Measurements from ENCODE around the gene ATRN. TPM values are rescaled to one million over a fixed set of nuclear protein-coding genes. Genes with fewer than 3 reads are reported as not detected.
A peak's percentile ranks its signal among the peaks of the same experiment; 100 is the strongest.
"Not testable (repeated sequence)": the region's sequence is repeated elsewhere in the genome, so short reads cannot be mapped to it uniquely, and the experiment has no call there.

The ATRN gene
- total RNA-seq, 6 experiments from 2014 or later: 46.9 to 82.1 (median 59.1) TPM

GRCh38 chr20:3514012-3514642 is 43.3 kb downstream of the ATRN start:
- H3K9me3 ChIP-seq: no peaks in the 10 kb centered on the region
- no peak overlapping the region for H3K27ac ChIP-seq
- ATAC-seq (no peak), DNase-seq (no peak)
- H3K4me3 ChIP-seq: no peak overlapping the region
- H3K4me1 ChIP-seq: peaks cover 0 to 40% (median 16%) of the 10 kb centered on the region in 4 donors
- H3K27me3 ChIP-seq: no peaks in the 10 kb centered on the region
- WGBS (ENCODE audit: insufficient coverage, low coverage, low lambda C conversion rate, missing lambda C conversion rate): 75% methylated on average over 3 of the region's 3 CpGs
- TF ChIP-seq POLR2A (IDR thresholded peaks at IDR 0.05): no peak
- TF ChIP-seq CTCF (IDR thresholded peaks at IDR 0.05): no peak
- intact Hi-C loops (cut with DNase I): no loop called here
- no peaks in the 10 kb centered on the region for H3K36me3 ChIP-seq

DNA sequence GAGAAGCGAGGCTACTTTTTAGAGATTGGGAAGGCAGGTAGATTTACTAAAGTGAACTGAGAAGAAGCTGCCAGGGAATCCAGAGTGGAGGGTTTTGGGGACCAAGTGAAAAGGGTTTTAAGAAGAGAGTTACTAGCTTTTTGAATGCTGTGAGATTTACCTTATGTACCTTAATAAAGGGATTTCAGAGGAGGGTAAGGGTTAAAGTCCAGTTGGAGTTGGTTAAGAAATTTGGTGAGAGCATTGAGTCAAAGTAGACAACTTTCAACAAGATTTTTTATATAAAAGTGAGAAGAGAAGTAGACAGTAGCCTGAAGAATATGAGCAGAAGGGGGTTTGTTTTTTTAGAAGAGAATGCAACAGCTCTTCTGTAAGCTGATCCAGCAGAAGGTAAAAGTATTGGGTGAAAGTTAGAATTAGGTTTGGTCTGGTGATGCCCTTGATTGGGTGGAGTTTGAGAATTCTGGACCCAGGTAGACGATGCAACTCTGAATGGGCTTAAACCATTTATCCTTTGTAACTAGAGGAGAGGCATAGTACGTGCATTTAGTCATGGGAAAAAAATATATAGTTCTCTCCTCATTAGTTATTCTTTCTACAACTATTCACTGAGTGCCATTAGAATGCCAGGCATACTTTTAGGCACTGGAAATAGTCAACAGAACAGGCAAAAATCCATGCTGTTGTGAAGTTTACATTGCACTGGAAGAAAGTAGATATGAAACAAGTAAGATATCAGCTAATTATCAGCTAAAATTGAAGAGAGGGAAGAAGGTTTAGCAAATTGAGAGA is 44.8 kb downstream of the ATRN start:
- ATAC-seq: peak; percentile 53 to 65 (median 65)
- peaks cover 0 to 26% (median 9%) of the 10 kb centered on the region in 4 donors for H3K4me1 ChIP-seq
- 70% methylated on average over 3 of the region's 3 CpGs for WGBS (ENCODE audit: insufficient coverage, low coverage, low lambda C conversion rate, missing lambda C conversion rate)
- H3K4me3 ChIP-seq: no peak overlapping the region
- H3K36me3 ChIP-seq: no peaks in the 10 kb centered on the region
- intact Hi-C loops (cut with DNase I): no loop called here
- peak overlapping the region in 2 of 3 donors; percentile 6 to 30 for H3K27ac ChIP-seq
- no peaks in the 10 kb centered on the region for H3K27me3 ChIP-seq
- DNase-seq: no peak
- no peaks in the 10 kb centered on the region for H3K9me3 ChIP-seq
- no peak for TF ChIP-seq POLR2A (IDR thresholded peaks at IDR 0.05)

GRCh38 chr20:3521852-3522740 is 51.3 kb downstream of the ATRN start:
- intact Hi-C loops (cut with DNase I): no loop called here
- H3K4me3 ChIP-seq: no peak overlapping the region
- H3K27me3 ChIP-seq: no peaks in the 10 kb centered on the region
- peak overlapping the region in 1 of 3 donors; percentile 30 for H3K27ac ChIP-seq
- H3K36me3 ChIP-seq: no peaks in the 10 kb centered on the region
- ATAC-seq (peak; percentile 24 to 92 (median 55)), DNase-seq (no peak)
- WGBS (ENCODE audit: insufficient coverage, low coverage, low lambda C conversion rate, missing lambda C conversion rate): 79% methylated on average over 3 of the region's 5 CpGs
- H3K9me3 ChIP-seq: no peaks in the 10 kb centered on the region
- TF ChIP-seq POLR2A (IDR thresholded peaks at IDR 0.05) (no peak), CTCF (IDR thresholded peaks at IDR 0.05) (no peak)
- peaks cover 0 to 16% (median 5%) of the 10 kb centered on the region in 4 donors for H3K4me1 ChIP-seq

- H3K9me3 ChIP-seq; intact Hi-C loops (cut with DNase I); H3K4me3 ChIP-seq; DNase-seq; H3K27ac ChIP-seq; H3K27me3 ChIP-seq; H3K36me3 ChIP-seq; ATAC-seq: not testable (repeated sequence)
- H3K4me1 ChIP-seq: peaks cover 0 to 16% (median 5%) of the 10 kb centered on the region in 4 donors
- WGBS (ENCODE audit: insufficient coverage, low coverage, low lambda C conversion rate, missing lambda C conversion rate): 93% methylated on average over 5 of the region's 5 CpGs
Measured at GRCh38 chr20:3524696-3525095, 53.9 kb downstream of the ATRN start.

DNA sequence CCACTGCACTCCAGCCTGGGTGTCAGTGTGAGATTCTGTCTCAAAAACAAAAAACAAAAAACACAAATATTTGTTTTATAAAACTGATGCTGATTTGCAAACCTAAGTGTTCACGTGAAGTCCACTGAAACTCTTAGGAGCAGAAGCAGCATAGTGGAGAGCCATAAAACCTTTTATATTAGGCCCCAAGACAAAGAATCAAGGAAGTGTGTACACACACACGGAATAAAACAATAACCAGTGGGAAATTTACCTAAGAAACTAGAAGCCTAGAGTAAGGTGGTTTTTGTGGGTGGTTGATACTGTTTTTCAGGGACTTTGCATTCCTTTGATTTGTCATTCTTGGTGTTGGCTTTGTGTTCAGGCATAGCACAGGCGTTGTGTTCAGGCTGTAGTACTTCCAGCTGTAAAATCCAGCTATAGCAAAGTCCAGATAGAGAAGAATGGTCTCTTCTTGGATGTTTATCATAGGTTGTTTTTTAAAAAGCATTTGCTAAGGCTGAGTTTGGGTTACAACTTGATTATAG is 61.3 kb downstream of the ATRN start:
- H3K27ac ChIP-seq: no peak overlapping the region
- no peaks in the 10 kb centered on the region for H3K27me3 ChIP-seq
- H3K4me1 ChIP-seq: peaks cover 0 to 6% (median 0%) of the 10 kb centered on the region in 4 donors
- no peaks in the 10 kb centered on the region for H3K9me3 ChIP-seq
- DNase-seq (no peak), ATAC-seq (no peak)
- H3K4me3 ChIP-seq: no peak overlapping the region
- H3K36me3 ChIP-seq: peaks cover 0 to 14% (median 2%) of the 10 kb centered on the region in 4 donors
- intact Hi-C loops (cut with DNase I): no loop called here
- no peak for TF ChIP-seq POLR2A (IDR thresholded peaks at IDR 0.05)
- TF ChIP-seq CTCF (IDR thresholded peaks at IDR 0.05): no peak
- WGBS (ENCODE audit: insufficient coverage, low coverage, low lambda C conversion rate, missing lambda C conversion rate): 85% methylated on average over 3 of the region's 3 CpGs

GRCh38 chr20:3537733-3538132 is 66.9 kb downstream of the ATRN start:
- H3K4me3 ChIP-seq; H3K9me3 ChIP-seq; H3K27ac ChIP-seq; DNase-seq; H3K27me3 ChIP-seq; ATAC-seq; intact Hi-C loops (cut with DNase I): not testable (repeated sequence)
- Histone ChIP-seq H3K4me1 (peaks cover 0 to 29% (median 4%) of the 10 kb centered on the region in 4 donors), H3K36me3 (peaks cover 0 to 14% (median 2%) of the 10 kb centered on the region in 4 donors)
- 63% methylated on average over 1 of the region's 1 CpG for WGBS (ENCODE audit: insufficient coverage, low coverage, low lambda C conversion rate, missing lambda C conversion rate)

Data from right lobe of liver (tissue), 6 donors.